Natural killer cell (primary cell): ENCODE results near the gene RNF114. TPM values are rescaled to one million over a fixed set of nuclear protein-coding genes. Genes with fewer than 3 reads are reported as not detected.
A peak's percentile ranks its signal among the peaks of the same experiment; 100 is the strongest.

Experiments
- ATAC-seq, 3 donors: fragments of 150-1000 bp in 2 of 3; fragments of 200-7000 bp in 1 of 3; cut with Tn5 transposase; 1 replicate in 1 of 3; 2 replicates in 2 of 3; pipeline ENCODE4 v1.10.0; 2021; ENCODE audit warnings: mild to moderate bottlenecking in 2 of 3, moderate library complexity in 2 of 3
- DNase-seq, 2 donors: peaks; one replicate each; pipeline versions ENCODE4 v3.0.0 to v3.0.0-alpha.2; 2013 to 2021; ENCODE audit warnings: mixed read lengths in 1 of 2
- H3K27ac ChIP-seq: one replicate; pipeline ENCODE4 v1.5.1; 2013; ENCODE audit warnings: mild to moderate bottlenecking, low read length
- H3K27me3 ChIP-seq: one replicate; pipeline ENCODE4 v1.6.1; 2013; ENCODE audit warnings: low read length; ENCODE audit not compliant: control insufficient read depth, insufficient read depth
- H3K36me3 ChIP-seq: one replicate; pipeline ENCODE4 v1.6.1; 2013; ENCODE audit warnings: low read length; ENCODE audit not compliant: control insufficient read depth, insufficient read depth
- H3K4me1 ChIP-seq: one replicate; pipeline ENCODE4 v1.6.1; 2013; ENCODE audit warnings: low read length; ENCODE audit not compliant: control insufficient read depth, insufficient read depth
- H3K4me3 ChIP-seq: one replicate; pipeline ENCODE4 v1.5.1; 2013; ENCODE audit warnings: low read length
- H3K9me3 ChIP-seq: one replicate; pipeline ENCODE4 v1.6.1; 2013; ENCODE audit warnings: low read length; ENCODE audit not compliant: control insufficient read depth, insufficient read depth
- H3K27ac Mint-ChIP-seq, 2 donors: one replicate each; pipeline ENCODE4 v1.8.0; 2022; ENCODE audit warnings: mild to moderate bottlenecking in 2 of 2, mixed read lengths in 2 of 2, moderate library complexity in 1 of 2
- H3K27me3 Mint-ChIP-seq, 2 donors: one replicate each; pipeline ENCODE4 v1.8.0; 2022; ENCODE audit warnings: low read depth in 2 of 2, mixed read lengths in 2 of 2
- H3K36me3 Mint-ChIP-seq: one replicate; pipeline ENCODE4 v1.8.0; 2022; ENCODE audit warnings: mixed read lengths
- H3K4me1 Mint-ChIP-seq, 2 donors: one replicate each; pipeline ENCODE4 v1.8.0; 2022; ENCODE audit warnings: mixed read lengths in 2 of 2
- H3K4me3 Mint-ChIP-seq: one replicate; pipeline ENCODE4 v1.8.0; 2022; ENCODE audit warnings: mild to moderate bottlenecking, moderate library complexity, mixed read lengths
- H3K9me3 Mint-ChIP-seq, 2 donors: one replicate each; pipeline ENCODE4 v1.8.0; 2022; ENCODE audit warnings: mixed read lengths in 2 of 2
- WGBS: methylation state at CpG from one replicate; pipeline ENCODE4 v1.1.7; 2013; ENCODE audit warnings: missing lambda C conversion rate; ENCODE audit not compliant: insufficient coverage; 5-methylcytosine and 5-hydroxymethylcytosine counted together
- intact Hi-C: fragments of 100-400 bp; cut with micrococcal nuclease; formaldehyde crosslinking; loops from one replicate; pipeline ENCODE4 v1.14.2; 2022
- total RNA-seq, 4 donors: library from RNA; stranded (reverse); fragments of 120-200 nt in 1 of 4; gene quantifications; one replicate each; pipeline versions ENCODE4 v1.2.3 to v1.2.4, GENCODE V29; 2013 to 2022
- TF ChIP-seq, protein P1 (sequence below): fragments of 200-600 bp; IDR thresholded peaks from one replicate; pipeline ENCODE4 v1.8.0; 2022; ENCODE audit warnings: antibody characterized with exemption

Gene RNF114
- total RNA-seq, 3 donors from 2014 or later (not counting 1 experiment from before 2014, with no cell fraction given), result 92.3 to 108 (median 100) TPM

DNA sequence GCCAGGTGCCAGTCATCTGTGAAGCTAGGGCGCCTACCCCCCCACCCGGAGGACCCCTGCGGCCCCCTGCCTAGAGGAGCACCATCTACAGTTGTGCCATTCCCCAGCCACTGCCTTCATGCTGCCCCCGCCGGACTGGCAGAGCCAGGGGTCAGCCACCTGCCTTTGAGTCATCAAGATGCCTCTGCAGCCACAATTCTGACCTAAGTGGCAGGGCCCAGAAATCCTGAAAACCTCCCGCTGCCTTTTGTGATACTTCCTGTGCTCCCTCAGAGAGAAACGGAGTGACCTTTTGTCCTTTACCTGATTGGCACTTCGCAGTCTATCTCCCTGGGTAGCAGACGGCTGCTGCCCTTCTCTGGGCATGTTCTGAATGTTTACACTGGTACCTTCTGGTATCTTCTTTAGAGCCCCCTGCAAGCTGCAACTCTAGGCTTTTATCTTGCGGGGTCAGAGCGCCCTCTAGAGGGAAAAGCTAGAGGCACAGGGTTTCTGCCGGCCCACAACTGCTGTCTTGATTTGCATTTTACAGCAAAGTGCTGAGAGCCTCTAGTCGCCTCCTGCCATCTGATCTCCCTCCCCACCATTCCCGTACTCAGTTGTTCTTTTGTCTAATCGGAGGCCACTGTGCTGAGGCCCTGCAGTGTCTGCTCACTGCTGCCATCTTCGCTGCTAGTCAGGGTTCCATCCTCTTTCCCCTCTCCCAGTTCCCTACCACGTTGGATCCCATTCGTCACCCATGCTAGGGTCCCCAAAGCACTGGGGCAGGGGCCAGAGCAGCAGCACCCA lies 47.8 kb upstream of the RNF114 start:
- no peaks in the 10 kb centered on the region for H3K9me3 Mint-ChIP-seq
- peak in 1 of 2 donors; percentile 75 for DNase-seq
- H3K9me3 ChIP-seq, result no peaks in the 10 kb centered on the region
- no peak overlapping the region for H3K4me3 Mint-ChIP-seq
- H3K27me3 Mint-ChIP-seq, result no peaks in the 10 kb centered on the region
- intact Hi-C loops, result loop anchor here (1.0 kb wide), 1 partner anchor 277 kb away; no protein-coding TSS in a partner anchor
- H3K36me3 Mint-ChIP-seq, result no peaks in the 10 kb centered on the region
- H3K4me1 Mint-ChIP-seq, result peaks cover 5 to 11% of the 10 kb centered on the region in 2 donors
- H3K4me3 ChIP-seq, result no peak overlapping the region
- ATAC-seq, result peak in 2 of 3 donors; percentile 57 to 59
- H3K36me3 ChIP-seq, result peaks cover 42% of the 10 kb centered on the region
- H3K4me1 ChIP-seq, result peaks cover 14% of the 10 kb centered on the region
- TF ChIP-seq, protein P1, sequence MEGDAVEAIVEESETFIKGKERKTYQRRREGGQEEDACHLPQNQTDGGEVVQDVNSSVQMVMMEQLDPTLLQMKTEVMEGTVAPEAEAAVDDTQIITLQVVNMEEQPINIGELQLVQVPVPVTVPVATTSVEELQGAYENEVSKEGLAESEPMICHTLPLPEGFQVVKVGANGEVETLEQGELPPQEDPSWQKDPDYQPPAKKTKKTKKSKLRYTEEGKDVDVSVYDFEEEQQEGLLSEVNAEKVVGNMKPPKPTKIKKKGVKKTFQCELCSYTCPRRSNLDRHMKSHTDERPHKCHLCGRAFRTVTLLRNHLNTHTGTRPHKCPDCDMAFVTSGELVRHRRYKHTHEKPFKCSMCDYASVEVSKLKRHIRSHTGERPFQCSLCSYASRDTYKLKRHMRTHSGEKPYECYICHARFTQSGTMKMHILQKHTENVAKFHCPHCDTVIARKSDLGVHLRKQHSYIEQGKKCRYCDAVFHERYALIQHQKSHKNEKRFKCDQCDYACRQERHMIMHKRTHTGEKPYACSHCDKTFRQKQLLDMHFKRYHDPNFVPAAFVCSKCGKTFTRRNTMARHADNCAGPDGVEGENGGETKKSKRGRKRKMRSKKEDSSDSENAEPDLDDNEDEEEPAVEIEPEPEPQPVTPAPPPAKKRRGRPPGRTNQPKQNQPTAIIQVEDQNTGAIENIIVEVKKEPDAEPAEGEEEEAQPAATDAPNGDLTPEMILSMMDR, result peak; percentile 71
- H3K27me3 ChIP-seq, result no peaks in the 10 kb centered on the region
- WGBS, result 82% methylated on average over 18 of the region's 18 CpGs
- H3K27ac Mint-ChIP-seq, result peak overlapping the region; percentile 69 to 70
- no peak overlapping the region for H3K27ac ChIP-seq

DNA sequence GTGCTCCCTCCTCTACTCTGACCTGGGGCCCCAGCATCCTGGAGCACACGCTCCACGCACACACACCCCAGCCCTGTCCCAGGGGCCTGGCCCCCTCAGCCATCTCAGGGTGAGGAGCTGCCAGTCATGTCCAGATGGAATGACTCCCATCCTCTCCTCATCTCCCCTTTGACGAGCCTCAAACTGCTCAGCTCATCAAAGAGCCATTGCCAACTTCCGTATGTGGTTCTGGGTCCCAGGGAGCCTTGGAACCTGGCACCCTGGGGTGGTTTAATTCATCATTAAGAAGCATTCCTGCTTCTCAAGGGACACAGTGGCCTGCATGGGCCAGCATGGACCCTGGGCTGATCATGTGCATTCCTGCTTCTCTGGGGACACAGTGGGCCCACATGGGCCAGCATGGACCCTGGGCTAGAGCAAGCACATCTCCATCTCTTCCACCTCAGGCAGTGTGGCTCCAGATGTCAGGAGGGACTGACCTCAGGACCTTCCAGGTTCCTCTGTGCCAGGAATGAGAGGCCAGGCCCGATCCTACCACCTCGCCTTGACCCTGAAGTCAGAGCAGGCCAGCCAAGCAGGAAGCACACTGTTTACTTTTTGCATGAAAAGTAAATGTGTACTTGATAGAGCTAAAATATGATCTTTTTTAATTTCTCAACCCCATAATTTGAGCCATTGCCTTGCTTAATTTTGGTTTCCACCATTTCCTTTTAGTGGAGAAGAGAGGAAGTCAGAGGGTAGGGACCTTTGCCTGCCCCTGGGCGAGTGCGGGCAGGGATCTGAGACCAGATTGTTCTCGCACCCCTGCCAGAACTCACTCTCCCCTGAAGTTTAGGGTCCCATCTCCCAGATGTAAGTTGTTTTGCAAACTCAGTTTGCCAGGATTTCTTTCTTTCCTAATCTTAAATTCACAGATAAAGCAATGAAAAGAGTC lies 46.9 kb upstream of the RNF114 start:
- no peaks in the 10 kb centered on the region for H3K27me3 Mint-ChIP-seq
- H3K27ac Mint-ChIP-seq, result peak overlapping the region; percentile 69 to 70
- Histone ChIP-seq H3K27me3 (no peaks in the 10 kb centered on the region), H3K9me3 (no peaks in the 10 kb centered on the region), H3K36me3 (peaks cover 35% of the 10 kb centered on the region), H3K27ac (no peak overlapping the region), H3K4me3 (no peak overlapping the region), H3K4me1 (peaks cover 18% of the 10 kb centered on the region)
- DNase-seq (no peak), ATAC-seq (no peak)
- TF ChIP-seq, protein P1, result no peak
- 78% methylated on average over 9 of the region's 9 CpGs for WGBS
- peak overlapping the region; percentile 6 for H3K4me3 Mint-ChIP-seq
- no peaks in the 10 kb centered on the region for H3K36me3 Mint-ChIP-seq
- H3K9me3 Mint-ChIP-seq, result no peaks in the 10 kb centered on the region
- intact Hi-C loops, result no loop called here
- H3K4me1 Mint-ChIP-seq, result peaks cover 5 to 11% of the 10 kb centered on the region in 2 donors

DNA sequence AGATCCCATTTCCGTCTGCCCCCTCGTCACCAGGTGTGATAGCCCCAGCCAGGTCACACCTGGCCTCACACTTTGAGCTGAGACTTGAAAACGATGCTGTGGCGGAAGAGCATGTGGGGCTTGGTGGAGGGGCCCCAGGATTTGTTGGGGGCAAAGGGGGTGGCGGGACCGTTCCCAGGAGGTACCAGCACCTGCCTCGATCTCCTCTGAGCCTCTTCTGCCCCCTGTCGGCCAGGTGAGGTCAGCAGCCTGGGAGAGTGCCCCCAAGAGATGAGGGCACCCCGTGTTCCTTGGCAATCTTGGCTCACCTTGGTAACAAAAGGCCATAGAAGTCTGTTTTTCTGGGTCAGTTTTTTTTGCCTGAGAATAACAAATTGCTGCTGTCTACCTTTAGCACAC lies 46.3 kb upstream of the RNF114 start:
- Mint-ChIP-seq H3K4me1 (peaks cover 5 to 11% of the 10 kb centered on the region in 2 donors), H3K4me3 (no peak overlapping the region), H3K27ac (peak overlapping the region; percentile 69 to 70), H3K36me3 (no peaks in the 10 kb centered on the region), H3K9me3 (no peaks in the 10 kb centered on the region), H3K27me3 (no peaks in the 10 kb centered on the region)
- 81% methylated on average over 9 of the region's 9 CpGs for WGBS
- TF ChIP-seq, protein P1, result no peak
- Histone ChIP-seq H3K36me3 (peaks cover 29% of the 10 kb centered on the region), H3K4me3 (no peak overlapping the region), H3K4me1 (peaks cover 18% of the 10 kb centered on the region), H3K9me3 (no peaks in the 10 kb centered on the region), H3K27ac (no peak overlapping the region), H3K27me3 (no peaks in the 10 kb centered on the region)
- intact Hi-C loops, result no loop called here
- DNase-seq, result peak in 1 of 2 donors; percentile 43
- no peak for ATAC-seq
